ENCODE data around the gene TOMM40.

- TF ChIP-seq CTCF (IDR thresholded peaks at IDR 0.05), result no peak
- no peak for TF ChIP-seq POLR2A (IDR thresholded peaks at IDR 0.05)
Measured at GRCh38 chr19:44872661-44873060, 18.4 kb upstream of the TOMM40 start.

Measured in Peyer's patch (tissue), 4 donors.